WTC11 (cell line): ENCODE measurements around the gene UGT1A7. TPM values are rescaled to one million over a fixed set of nuclear protein-coding genes. Genes with fewer than 3 reads are reported as not detected.

ENCODE experiments used
- ATAC-seq: fragments of 200-7000 bp; cut with Tn5 transposase; 2 replicates; pipeline ENCODE4 v1.10.0; 2021; ENCODE audit warnings: mild to moderate bottlenecking, moderate library complexity
- CTCF ChIA-PET: fragments of 300-600 bp; sonication (Branson Sonifier 250); formaldehyde crosslinking; loops from one replicate; lab custom pipeline; 2021; ENCODE audit warnings: antibody characterized with exemption; lab: Charles Lee
- POLR2A ChIA-PET: fragments of 350-600 bp; sonication (Branson Sonifier 250); formaldehyde crosslinking; loops from one replicate; lab custom pipeline; 2021; ENCODE audit warnings: antibody characterized with exemption; lab: Charles Lee
- DNase-seq: peaks from one replicate; pipeline ENCODE4 v3.0.0; 2021; ENCODE audit warnings: low spot score
- H3K27ac Mint-ChIP-seq: 2 replicates; pipeline ENCODE4 v1.8.0; 2021; ENCODE audit warnings: mixed read lengths
- H3K27me3 Mint-ChIP-seq: 2 replicates; pipeline ENCODE4 v1.8.0; 2021; ENCODE audit warnings: low read depth, mild to moderate bottlenecking, moderate library complexity, mixed read lengths
- H3K36me3 Mint-ChIP-seq: 2 replicates; pipeline ENCODE4 v1.8.0; 2021; ENCODE audit warnings: mixed read lengths
- H3K4me1 Mint-ChIP-seq: 2 replicates; pipeline ENCODE4 v1.8.0; 2022; ENCODE audit warnings: mixed read lengths
- H3K4me3 Mint-ChIP-seq: 2 replicates; pipeline ENCODE4 v1.8.0; 2021; ENCODE audit warnings: mild to moderate bottlenecking, moderate library complexity, mixed read lengths
- H3K9me3 Mint-ChIP-seq: 2 replicates; pipeline ENCODE4 v1.8.0; 2021; ENCODE audit warnings: mixed read lengths
- AFF4 ChIP-seq: sonication (generic); formaldehyde crosslinking; IDR thresholded peaks from 2 replicates; pipeline ENCODE4 v1.8.1; 2023; ENCODE audit warnings: mild to moderate bottlenecking, missing genetic modification reagents, borderline replicate concordance
- ATF6 ChIP-seq: sonication (generic); formaldehyde crosslinking; IDR thresholded peaks from 2 replicates; pipeline ENCODE4 v1.8.1; 2023; ENCODE audit warnings: mild to moderate bottlenecking, missing genetic modification reagents
- CDX4 ChIP-seq: fragments of 250-450 bp; sonication (Bioruptor Pico); IDR thresholded peaks from 2 replicates; pipeline ENCODE4 v1.9.0; 2021; ENCODE audit warnings: moderate library complexity, mild to moderate bottlenecking, inconsistent platforms, borderline replicate concordance
- CREM ChIP-seq: sonication (generic); formaldehyde crosslinking; IDR thresholded peaks from 2 replicates; pipeline ENCODE4 v1.8.1; 2022; ENCODE audit warnings: mild to moderate bottlenecking, missing genetic modification reagents, moderate library complexity
- CTCF ChIP-seq: fragments of 200-600 bp; IDR thresholded peaks from 2 replicates; pipeline ENCODE4 v1.8.0; 2022; ENCODE audit warnings: antibody characterized with exemption
- ETV6 ChIP-seq: sonication (generic); formaldehyde crosslinking; IDR thresholded peaks from 2 replicates; pipeline ENCODE4 v1.8.1; 2022; ENCODE audit warnings: mild to moderate bottlenecking, missing genetic modification reagents
- FOXK1 ChIP-seq: sonication (generic); formaldehyde crosslinking; IDR thresholded peaks from 2 replicates; pipeline ENCODE4 v1.8.0; 2022; ENCODE audit warnings: mild to moderate bottlenecking, moderate library complexity, missing genetic modification reagents
- GABPB1 ChIP-seq: sonication (generic); formaldehyde crosslinking; IDR thresholded peaks from 2 replicates; pipeline ENCODE4 v1.8.1; 2023; ENCODE audit warnings: mild to moderate bottlenecking, missing genetic modification reagents
- GTF2I ChIP-seq: fragments of 250-450 bp; sonication (Bioruptor Pico); conservative IDR thresholded peaks from 2 replicates; pipeline ENCODE4 v1.4.0; 2021; ENCODE audit warnings: mild to moderate bottlenecking
- HMGXB4 ChIP-seq: sonication (generic); formaldehyde crosslinking; IDR thresholded peaks from 2 replicates; pipeline ENCODE4 v1.8.1; 2023; ENCODE audit warnings: mild to moderate bottlenecking, moderate library complexity, missing genetic modification reagents
- IRF2 ChIP-seq: sonication (generic); formaldehyde crosslinking; IDR thresholded peaks from 2 replicates; pipeline ENCODE4 v1.8.0; 2022; ENCODE audit warnings: low read depth, missing genetic modification reagents, borderline replicate concordance
- JUN ChIP-seq: sonication (generic); formaldehyde crosslinking; IDR thresholded peaks from 2 replicates; pipeline ENCODE4 v1.8.0; 2023; ENCODE audit warnings: mild to moderate bottlenecking, missing genetic modification reagents
- MYBL2 ChIP-seq: sonication (generic); formaldehyde crosslinking; IDR thresholded peaks from 2 replicates; pipeline ENCODE4 v1.8.1; 2023; ENCODE audit warnings: mild to moderate bottlenecking, moderate library complexity, missing genetic modification reagents
- NR1H2 ChIP-seq: sonication (generic); formaldehyde crosslinking; IDR thresholded peaks from 2 replicates; pipeline ENCODE4 v1.9.0; 2021; ENCODE audit warnings: mild to moderate bottlenecking, moderate library complexity, missing genetic modification reagents
- SP1 ChIP-seq: sonication (generic); formaldehyde crosslinking; conservative IDR thresholded peaks from 2 replicates; pipeline ENCODE4 v1.8.1; 2022; ENCODE audit warnings: missing genetic modification reagents
- ZBTB43 ChIP-seq: sonication (generic); formaldehyde crosslinking; IDR thresholded peaks from 2 replicates; pipeline ENCODE4 v1.8.1; 2023; ENCODE audit warnings: mild to moderate bottlenecking, missing genetic modification reagents
- ZNF263 ChIP-seq: sonication (generic); formaldehyde crosslinking; IDR thresholded peaks from 2 replicates; pipeline ENCODE4 v1.8.1; 2022; ENCODE audit warnings: low read depth, mild to moderate bottlenecking, moderate library complexity, missing genetic modification reagents
- ZNF396 ChIP-seq: fragments of 250-450 bp; sonication (Bioruptor Pico); IDR thresholded peaks from 2 replicates; pipeline ENCODE4 v1.8.0; 2021; ENCODE audit warnings: mild to moderate bottlenecking, moderate library complexity, borderline replicate concordance
- ZNF425 ChIP-seq: fragments of 250-450 bp; sonication (Bioruptor Pico); conservative IDR thresholded peaks from 2 replicates; pipeline ENCODE4 v1.9.0; 2021; ENCODE audit warnings: mild to moderate bottlenecking
- ZSCAN18 ChIP-seq: fragments of 250-450 bp; sonication (Bioruptor Pico); IDR thresholded peaks from 2 replicates; pipeline ENCODE4 v2.1.2; 2022; ENCODE audit warnings: mild to moderate bottlenecking, moderate library complexity
- total RNA-seq: library from RNA; stranded (reverse); gene quantifications from 3 replicates; pipeline ENCODE4 v1.2.3, GENCODE V29; 2021

UGT1A7 gene
- total RNA-seq, 1 experiment from 2014 or later: not detected

- no peak for ATAC-seq
- CTCF ChIA-PET: no interaction called here
- DNase-seq: no peak
- Mint-ChIP-seq H3K27me3 (no peaks in the 10 kb centered on the region; the same call in 1 of the 2 replicates), H3K27ac (no peak overlapping the region), H3K36me3 (peaks cover 8% of the 10 kb centered on the region)
- POLR2A ChIA-PET: no interaction called here
- TF ChIP-seq MYBL2 (CRISPR knock-in tag) (no peak), JUN (CRISPR knock-in tag) (no peak), IRF2 (no peak), ZSCAN18 (CRISPR knock-in tag) (no peak), ATF6 (CRISPR knock-in tag) (no peak), ZNF396 (CRISPR knock-in tag) (no peak), CDX4 (CRISPR knock-in tag) (no peak), ETV6 (CRISPR knock-in tag) (no peak), NR1H2 (CRISPR knock-in tag) (no peak), GABPB1 (CRISPR knock-in tag) (no peak), GTF2I (CRISPR knock-in tag) (no peak), CREM (CRISPR knock-in tag) (no peak), CTCF (no peak), ZNF425 (no peak), ZBTB43 (CRISPR knock-in tag) (no peak), FOXK1 (no peak)
- TF ChIP-seq, all 79 proteins: peak for 0
- H3K4me1 Mint-ChIP-seq: peaks cover 3% of the 10 kb centered on the region
- H3K9me3 Mint-ChIP-seq: peaks cover 24% of the 10 kb centered on the region
- no peak overlapping the region for H3K4me3 Mint-ChIP-seq
These were observed 90.5 kb downstream of the UGT1A7 start for GRCh38 chr2:233772153-233772552.

- H3K9me3 Mint-ChIP-seq: peaks cover 27% of the 10 kb centered on the region
- POLR2A ChIA-PET: no interaction called here
- TF ChIP-seq MYBL2 (CRISPR knock-in tag): no peak
- no peak for TF ChIP-seq HMGXB4 (CRISPR knock-in tag)
- no peak for TF ChIP-seq SP1 (CRISPR knock-in tag)
- TF ChIP-seq AFF4: no peak
- TF ChIP-seq FOXK1: no peak
- TF ChIP-seq ZNF263 (CRISPR knock-in tag): no peak
These were observed 90.9 kb downstream of the UGT1A7 start for GRCh38 chr2:233772583-233772982.

More at GRCh38 chr2:233772583-233772982, 90.9 kb downstream of the UGT1A7 start:
- H3K27ac Mint-ChIP-seq: no peak overlapping the region
- DNase-seq (no peak), ATAC-seq (no peak)
- CTCF ChIA-PET: no interaction called here
- H3K4me1 Mint-ChIP-seq: peaks cover 3% of the 10 kb centered on the region
- H3K27me3 Mint-ChIP-seq: no peaks in the 10 kb centered on the region; the same call in 1 of the 2 replicates
- peaks cover 8% of the 10 kb centered on the region for H3K36me3 Mint-ChIP-seq
- H3K4me3 Mint-ChIP-seq: no peak overlapping the region
